HUES48 (cell line): ENCODE results near the gene CFAP57.
A peak's percentile ranks its signal among the peaks of the same experiment; 100 is the strongest.
"Not testable (repeated sequence)": the region's sequence is repeated elsewhere in the genome, so short reads cannot be mapped to it uniquely, and the experiment has no call there.

ENCODE experiments used
- H3K27ac ChIP-seq: one replicate; pipeline ENCODE4 v1.7.0; 2013; ENCODE audit warnings: low read depth, low read length, inconsistent platforms
- H3K27me3 ChIP-seq: 2 replicates; pipeline ENCODE4 v1.6.1; 2013; ENCODE audit warnings: mild to moderate bottlenecking, low read length; ENCODE audit not compliant: control insufficient read depth, insufficient read depth
- H3K36me3 ChIP-seq: 2 replicates; pipeline ENCODE4 v1.6.1; 2013; ENCODE audit warnings: low read length; ENCODE audit not compliant: control insufficient read depth, insufficient read depth
- H3K4me1 ChIP-seq: 2 replicates; pipeline ENCODE4 v1.6.1; 2013; ENCODE audit warnings: mild to moderate bottlenecking, low read length; ENCODE audit not compliant: control insufficient read depth, insufficient read depth
- H3K4me3 ChIP-seq: 2 replicates; pipeline ENCODE4 v1.5.1; 2013; ENCODE audit warnings: mild to moderate bottlenecking, low read depth, low read length
- H3K9ac ChIP-seq: 2 replicates; pipeline ENCODE4 v1.6.1; 2013; ENCODE audit warnings: mild to moderate bottlenecking, low read depth, low read length, moderate library complexity
- H3K9me3 ChIP-seq: 2 replicates; pipeline ENCODE4 v1.6.1; 2013; ENCODE audit warnings: low read length; ENCODE audit not compliant: control insufficient read depth, insufficient read depth

The CFAP57 gene

GRCh38 chr1:43171876-43172526 lies at the start of gene CFAP57, which contains the start of gene EBNA1BP2:
Gene CFAP57 (plus strand): TSS chr1:43172330. CDS start chr1:43172754, 424 bp downstream.
Gene EBNA1BP2 (minus strand): TSS chr1:43172290. CDS start chr1:43172118, 172 bp downstream.
- peaks cover 39% of the 10 kb centered on the region for H3K36me3 ChIP-seq
- H3K27me3 ChIP-seq: peaks cover 7% of the 10 kb centered on the region; the same call in 1 of the 2 replicates
- peak within 1 kb of the TSS; percentile 96 for H3K4me3 ChIP-seq
- peak within 1 kb of the TSS; percentile 76 for H3K9ac ChIP-seq
- H3K27ac ChIP-seq: peak within 1 kb of the TSS; percentile 43
- peaks cover 10% of the 10 kb centered on the region for H3K4me1 ChIP-seq
- no peaks in the 10 kb centered on the region for H3K9me3 ChIP-seq

GRCh38 chr1:43123031-43123430 lies 49.1 kb upstream of the CFAP57 start:
- H3K27ac ChIP-seq: no peak overlapping the region
- no peaks in the 10 kb centered on the region for H3K36me3 ChIP-seq

GRCh38 chr1:43128816-43129215 lies 43.3 kb upstream of the CFAP57 start:
- Histone ChIP-seq H3K27me3 (no peaks in the 10 kb centered on the region), H3K9me3 (peaks cover 15% of the 10 kb centered on the region), H3K4me3 (no peak overlapping the region), H3K4me1 (no peaks in the 10 kb centered on the region), H3K36me3 (no peaks in the 10 kb centered on the region), H3K27ac (no peak overlapping the region), H3K9ac (no peak overlapping the region)

More at GRCh38 chr1:43123031-43123430, 49.1 kb upstream of the CFAP57 start:
- H3K4me1 ChIP-seq: peaks cover 6% of the 10 kb centered on the region; the same call in 1 of the 2 replicates
- peaks cover 8% of the 10 kb centered on the region; the same call in 1 of the 2 replicates for H3K9me3 ChIP-seq
- no peaks in the 10 kb centered on the region for H3K27me3 ChIP-seq
- H3K9ac ChIP-seq: no peak overlapping the region
- no peak overlapping the region for H3K4me3 ChIP-seq

GRCh38 chr1:43129426-43129825 lies 42.7 kb upstream of the CFAP57 start:
- Histone ChIP-seq H3K27me3 (no peaks in the 10 kb centered on the region), H3K27ac (no peak overlapping the region), H3K4me1 (no peaks in the 10 kb centered on the region), H3K4me3 (no peak overlapping the region), H3K9me3 (peaks cover 21% of the 10 kb centered on the region), H3K9ac (no peak overlapping the region), H3K36me3 (no peaks in the 10 kb centered on the region)

- no peak overlapping the region for H3K9ac ChIP-seq
- no peak overlapping the region for H3K27ac ChIP-seq
- H3K27me3 ChIP-seq: no peaks in the 10 kb centered on the region
- no peaks in the 10 kb centered on the region for H3K36me3 ChIP-seq
- peaks cover 33% of the 10 kb centered on the region for H3K9me3 ChIP-seq
- H3K4me3 ChIP-seq: no peak overlapping the region
- H3K4me1 ChIP-seq: no peaks in the 10 kb centered on the region
Observed at GRCh38 chr1:43134068-43134467, 38.1 kb upstream of the CFAP57 start.

GRCh38 chr1:43134640-43135039 lies 37.5 kb upstream of the CFAP57 start:
- Histone ChIP-seq H3K9ac (no peak overlapping the region), H3K27me3 (no peaks in the 10 kb centered on the region), H3K27ac (no peak overlapping the region), H3K4me1 (no peaks in the 10 kb centered on the region), H3K9me3 (peaks cover 33% of the 10 kb centered on the region), H3K4me3 (no peak overlapping the region), H3K36me3 (no peaks in the 10 kb centered on the region)

- no peaks in the 10 kb centered on the region for H3K27me3 ChIP-seq
- H3K4me3 ChIP-seq: no peak overlapping the region
- H3K9me3 ChIP-seq: peaks cover 33% of the 10 kb centered on the region
- H3K4me1 ChIP-seq: no peaks in the 10 kb centered on the region
- no peak overlapping the region for H3K9ac ChIP-seq
- H3K36me3 ChIP-seq: no peaks in the 10 kb centered on the region
- H3K27ac ChIP-seq: no peak overlapping the region
Observed at GRCh38 chr1:43135857-43136781, 36.0 kb upstream of the CFAP57 start.

GRCh38 chr1:43137445-43138052 lies 34.6 kb upstream of the CFAP57 start:
- Histone ChIP-seq H3K9me3 (peaks cover 30% of the 10 kb centered on the region), H3K36me3 (no peaks in the 10 kb centered on the region), H3K4me3 (no peak overlapping the region), H3K27me3 (no peaks in the 10 kb centered on the region), H3K27ac (no peak overlapping the region), H3K4me1 (no peaks in the 10 kb centered on the region), H3K9ac (no peak overlapping the region)

GRCh38 chr1:43139295-43139694 lies 32.8 kb upstream of the CFAP57 start:
- not testable (repeated sequence) for H3K36me3 ChIP-seq, H3K9ac ChIP-seq, H3K4me3 ChIP-seq, H3K27me3 ChIP-seq, H3K27ac ChIP-seq, H3K4me1 ChIP-seq
- peaks cover 14% of the 10 kb centered on the region for H3K9me3 ChIP-seq

GRCh38 chr1:43140010-43140409 lies 32.1 kb upstream of the CFAP57 start:
- H3K27me3 ChIP-seq: no peaks in the 10 kb centered on the region
- H3K4me1 ChIP-seq: peaks cover 5% of the 10 kb centered on the region

More at GRCh38 chr1:43140010-43140409, 32.1 kb upstream of the CFAP57 start:
- Histone ChIP-seq H3K9me3 (peaks cover 6% of the 10 kb centered on the region), H3K9ac (no peak overlapping the region), H3K4me3 (no peak overlapping the region), H3K27ac (no peak overlapping the region), H3K36me3 (no peaks in the 10 kb centered on the region)
